Uterus (tissue), 2 donors: ENCODE measurements around the gene ERCC1.

Experiments used
- POLR2A ChIP-seq, 2 donors: fragments of 450-650 bp; IDR thresholded peaks; one replicate each; pipeline ENCODE4 v1.6.1; 2016; ENCODE audit warnings: antibody characterized with exemption in 2 of 2, mild to moderate bottlenecking in 1 of 2, moderate library complexity in 1 of 2
- TF ChIP-seq, protein P1 (sequence below), 4 experiments: fragments of 200-600 bp in 2 of 4; fragments of 450-650 bp in 2 of 4; sonication (generic) in 2 of 4; IDR thresholded peaks; one replicate each; pipeline ENCODE4 v1.5.1; 2016 to 2019; ENCODE audit warnings: antibody characterized with exemption in 4 of 4, mild to moderate bottlenecking in 2 of 4, moderate library complexity in 1 of 4

DNA sequence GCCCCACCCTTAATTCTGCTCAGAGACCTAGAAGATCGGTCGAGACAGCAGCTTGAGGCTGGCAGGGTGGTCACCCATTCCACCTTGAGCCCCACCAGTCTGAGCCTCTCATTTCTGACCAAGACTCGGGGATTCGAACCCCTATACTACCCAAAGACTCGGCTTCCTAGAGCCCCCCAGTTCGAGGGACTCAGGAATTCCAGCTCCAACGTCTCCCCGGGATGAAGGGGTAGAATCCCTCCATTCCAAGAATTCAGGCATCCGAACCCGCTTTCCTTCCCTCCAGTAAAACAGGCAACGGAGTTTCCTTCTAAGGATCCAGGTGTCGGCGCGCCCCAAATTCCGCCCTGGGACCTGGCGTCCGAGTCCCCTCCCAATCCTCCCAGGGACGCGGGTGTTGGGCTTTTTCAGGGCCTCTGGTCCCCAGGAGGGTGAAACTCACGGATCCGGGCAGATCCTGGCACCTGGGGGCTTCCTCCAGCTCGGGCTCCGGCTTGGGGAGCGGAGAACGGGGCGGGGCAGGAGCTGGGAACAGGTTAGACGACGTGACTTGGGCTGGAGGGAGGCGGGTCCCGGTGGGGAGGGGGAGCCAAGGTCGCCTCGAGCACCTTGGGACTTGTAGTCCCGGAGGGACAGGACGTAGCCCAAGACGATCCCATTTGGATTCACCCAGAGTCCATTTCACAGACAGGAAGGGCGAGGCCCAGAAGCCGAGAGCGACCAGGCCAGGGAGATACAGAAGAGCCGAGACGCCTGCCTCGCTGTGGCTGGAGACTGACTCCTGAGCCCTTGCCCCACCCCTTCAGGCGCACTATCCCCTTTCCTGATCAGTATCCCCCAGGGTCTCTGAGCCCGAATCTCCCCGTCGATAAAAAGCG is 18.9 kb downstream of the ERCC1 start, which contains the start of gene PPP1R13L:
- TF ChIP-seq, protein P1, sequence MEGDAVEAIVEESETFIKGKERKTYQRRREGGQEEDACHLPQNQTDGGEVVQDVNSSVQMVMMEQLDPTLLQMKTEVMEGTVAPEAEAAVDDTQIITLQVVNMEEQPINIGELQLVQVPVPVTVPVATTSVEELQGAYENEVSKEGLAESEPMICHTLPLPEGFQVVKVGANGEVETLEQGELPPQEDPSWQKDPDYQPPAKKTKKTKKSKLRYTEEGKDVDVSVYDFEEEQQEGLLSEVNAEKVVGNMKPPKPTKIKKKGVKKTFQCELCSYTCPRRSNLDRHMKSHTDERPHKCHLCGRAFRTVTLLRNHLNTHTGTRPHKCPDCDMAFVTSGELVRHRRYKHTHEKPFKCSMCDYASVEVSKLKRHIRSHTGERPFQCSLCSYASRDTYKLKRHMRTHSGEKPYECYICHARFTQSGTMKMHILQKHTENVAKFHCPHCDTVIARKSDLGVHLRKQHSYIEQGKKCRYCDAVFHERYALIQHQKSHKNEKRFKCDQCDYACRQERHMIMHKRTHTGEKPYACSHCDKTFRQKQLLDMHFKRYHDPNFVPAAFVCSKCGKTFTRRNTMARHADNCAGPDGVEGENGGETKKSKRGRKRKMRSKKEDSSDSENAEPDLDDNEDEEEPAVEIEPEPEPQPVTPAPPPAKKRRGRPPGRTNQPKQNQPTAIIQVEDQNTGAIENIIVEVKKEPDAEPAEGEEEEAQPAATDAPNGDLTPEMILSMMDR (IDR thresholded peaks at IDR 0.05): no peak
- TF ChIP-seq POLR2A (IDR thresholded peaks at IDR 0.05): peak in 1 of 2 donors; percentile 40
